Peyer's patch (tissue), 4 donors: ENCODE data around the gene SRPK2.

ENCODE experiments used
- CTCF ChIP-seq, 6 experiments: fragments of 450-650 bp in 4 of 6; fragments of 200-600 bp in 2 of 6; sonication (generic) in 1 of 6; IDR thresholded peaks; one replicate each; pipeline ENCODE4 v1.5.1; 2017 to 2019; ENCODE audit warnings: antibody characterized with exemption in 6 of 6, mild to moderate bottlenecking in 3 of 6, moderate library complexity in 1 of 6
- POLR2A ChIP-seq, 2 donors: fragments of 450-650 bp; IDR thresholded peaks; one replicate each; pipeline ENCODE4 v1.5.1; 2017; ENCODE audit warnings: antibody characterized with exemption in 2 of 2, mild to moderate bottlenecking in 2 of 2, moderate library complexity in 2 of 2

GRCh38 chr7:105079348-105079747 is 309.4 kb downstream of the SRPK2 start:
- no peak for TF ChIP-seq CTCF (IDR thresholded peaks at IDR 0.05)
- TF ChIP-seq POLR2A (IDR thresholded peaks at IDR 0.05): no peak
